AG08395 (cell line): ENCODE data around the gene MEGF11.
"Not testable (repeated sequence)": the region's sequence is repeated elsewhere in the genome, so short reads cannot be mapped to it uniquely, and the experiment has no call there.

Experiments used
- DNase-seq: peaks from one replicate; pipeline ENCODE4 v3.0.0; 2012; ENCODE audit warnings: mixed read lengths, low spot score

MEGF11 gene

GRCh38 chr15:66027268-66027805, 226.2 kb downstream of the MEGF11 start:
- peak; percentile 28 for DNase-seq

- no peak for DNase-seq
These were observed 227.6 kb downstream of the MEGF11 start for GRCh38 chr15:66025972-66026371.

DNA sequence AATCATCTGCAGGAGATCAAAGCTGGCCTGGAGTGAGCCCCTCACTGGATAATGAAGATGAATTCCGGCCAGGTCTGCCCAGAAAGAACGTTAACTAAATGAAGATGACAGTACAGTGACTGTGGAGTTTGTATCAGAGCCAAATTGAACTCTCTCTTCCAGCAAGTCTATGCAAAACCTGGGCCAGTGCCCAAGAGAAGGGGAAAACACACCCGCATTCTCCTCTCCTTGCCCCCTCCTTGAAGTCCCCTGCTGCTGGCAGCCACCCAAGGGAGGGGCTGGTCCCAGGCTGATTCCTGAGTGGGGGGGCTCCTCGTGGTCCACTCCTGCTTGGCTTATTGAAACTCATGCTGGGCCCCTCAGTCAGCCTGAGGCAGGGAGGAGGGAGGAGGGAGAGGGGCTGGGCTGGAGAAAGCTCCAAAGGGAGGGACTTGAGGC, 228.5 kb downstream of the MEGF11 start:
- DNase-seq = peak; percentile 53

DNA sequence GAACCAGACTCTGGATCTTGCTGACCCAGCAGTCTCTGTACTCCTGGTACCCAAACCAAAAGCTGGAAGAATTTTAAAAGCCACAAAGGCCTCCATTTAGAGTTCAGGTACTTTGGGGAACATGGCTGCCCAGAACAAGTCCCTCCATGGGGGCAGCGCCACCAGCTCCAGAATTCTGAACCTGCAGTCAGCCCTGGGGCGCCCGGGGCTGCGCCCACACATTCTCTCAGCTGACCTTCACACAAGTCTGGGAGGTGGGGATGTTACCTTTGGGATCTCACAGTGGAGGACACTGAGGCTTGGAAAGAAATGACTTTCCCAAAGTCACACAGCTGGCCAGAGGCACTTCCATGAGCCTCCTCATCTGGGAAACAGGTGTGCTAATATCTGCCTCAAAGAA, 229.4 kb downstream of the MEGF11 start:
- DNase-seq = no peak

GRCh38 chr15:66023311-66023972, 230.1 kb downstream of the MEGF11 start:
- no peak for DNase-seq

DNA sequence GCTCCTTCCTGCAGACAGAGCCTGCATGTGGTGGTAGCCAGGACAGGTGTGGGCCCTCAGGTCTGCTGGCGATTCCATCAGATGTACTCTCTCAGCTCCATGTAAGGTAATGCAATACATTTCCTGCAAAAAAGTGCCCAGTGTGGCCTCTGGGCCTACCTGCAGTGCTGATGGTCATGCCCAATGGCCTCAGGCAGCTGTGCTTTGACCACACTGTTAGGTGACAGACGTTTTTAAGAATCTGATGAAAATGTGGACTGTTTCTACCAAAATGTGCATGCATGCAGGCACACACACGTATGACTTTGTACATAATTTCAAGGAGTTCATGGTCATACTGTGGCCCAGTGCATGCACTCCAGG, 231.4 kb downstream of the MEGF11 start:
- DNase-seq = no peak

DNA sequence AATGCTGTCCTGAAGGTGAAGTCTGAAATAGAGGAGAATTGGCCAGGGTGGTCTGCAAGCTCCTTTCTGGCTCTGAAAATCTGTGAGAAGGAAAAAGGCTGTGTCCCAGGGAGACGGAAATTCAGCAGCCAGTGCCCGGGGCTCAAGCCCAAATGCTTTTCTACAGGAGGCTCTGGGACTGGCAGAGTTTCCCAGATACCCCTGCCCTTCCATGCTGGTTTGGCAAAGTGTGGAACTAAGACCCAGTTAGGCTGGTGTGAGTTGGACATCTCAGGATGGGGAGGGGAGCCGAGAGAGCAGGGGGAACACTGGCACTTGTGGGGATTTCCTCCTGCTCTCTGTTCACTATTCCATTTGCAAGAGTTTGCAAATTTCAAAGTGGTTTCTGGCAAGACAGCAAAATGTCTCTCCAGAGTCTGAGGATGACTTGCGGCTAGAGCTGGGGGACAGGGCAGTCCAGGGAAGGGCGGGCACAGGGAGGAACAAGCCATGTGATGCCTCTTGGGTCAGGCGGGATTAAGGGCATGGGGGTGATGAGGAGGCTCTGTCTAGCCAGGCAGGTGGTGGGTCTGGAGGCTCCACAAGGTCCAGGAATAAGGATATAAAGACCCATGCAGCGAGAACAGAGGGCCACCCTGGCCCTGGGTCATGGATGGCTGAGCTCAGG, 231.9 kb downstream of the MEGF11 start:
- DNase-seq = no peak

GRCh38 chr15:66019826-66020398, 233.6 kb downstream of the MEGF11 start:
- DNase-seq = no peak

GRCh38 chr15:66019368-66019767, 234.2 kb downstream of the MEGF11 start:
- DNase-seq = no peak

GRCh38 chr15:66018488-66018797, 235.1 kb downstream of the MEGF11 start:
- DNase-seq = no peak

- no peak for DNase-seq
These were observed 235.6 kb downstream of the MEGF11 start for GRCh38 chr15:66017792-66018487.

DNA sequence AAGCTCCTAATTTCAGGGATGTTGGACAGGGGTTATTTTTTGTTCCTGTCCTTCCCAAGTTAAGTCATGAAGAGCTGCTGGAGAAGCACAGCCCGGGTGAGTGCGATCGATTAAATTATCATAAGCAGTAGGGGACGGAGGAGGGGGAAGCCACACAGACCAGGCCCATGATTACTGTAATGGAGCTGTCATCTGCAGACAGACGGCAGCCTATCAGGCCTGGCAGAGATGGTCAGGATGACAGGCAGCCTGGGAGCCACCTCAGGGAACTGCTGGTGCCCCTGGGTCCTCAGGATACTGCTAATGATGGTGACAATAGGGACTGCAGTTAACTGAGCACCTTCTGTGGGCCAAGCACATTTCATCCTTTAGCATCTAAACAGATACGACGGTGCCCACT, 236.6 kb downstream of the MEGF11 start:
- DNase-seq = no peak

DNA sequence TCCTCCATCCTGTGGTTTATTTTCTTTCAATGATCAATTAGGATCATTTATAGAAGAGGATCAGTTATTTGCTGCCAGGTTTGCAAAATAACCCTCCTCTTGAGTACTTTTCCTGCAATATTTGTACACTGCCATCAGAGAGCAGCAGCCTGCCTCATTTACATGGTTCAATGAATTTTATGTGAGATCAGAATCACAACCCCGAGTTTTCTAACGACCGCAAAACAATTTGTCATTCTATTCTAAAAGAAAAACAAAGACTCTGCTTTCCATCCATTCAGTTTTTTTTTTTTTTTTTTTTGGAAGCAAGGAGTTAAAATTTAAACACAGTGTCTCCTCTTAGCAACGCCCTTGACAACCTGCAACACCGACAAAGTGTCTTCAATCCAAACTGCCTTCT, 237.4 kb downstream of the MEGF11 start:
- DNase-seq = no peak

GRCh38 chr15:66014635-66015182, 238.8 kb downstream of the MEGF11 start:
- DNase-seq = no peak

DNA sequence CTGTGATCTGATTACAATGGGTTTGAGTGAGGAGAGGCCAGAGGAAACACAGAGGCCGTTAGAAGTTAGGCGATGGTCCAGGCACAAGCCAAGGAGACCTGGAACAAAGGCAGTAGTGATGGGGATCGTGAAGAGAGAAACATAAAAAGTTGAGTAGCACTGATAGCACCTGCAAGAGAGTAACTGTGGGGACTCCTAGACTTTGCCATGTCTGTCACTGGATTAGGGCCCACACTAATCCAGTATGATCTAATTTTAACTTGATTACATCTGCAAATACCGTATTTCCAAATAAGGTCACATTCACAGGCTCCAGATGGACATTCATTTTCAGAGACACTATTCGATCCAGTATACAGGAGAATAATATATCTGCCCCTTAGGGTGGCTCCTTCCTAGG, 239.5 kb downstream of the MEGF11 start:
- DNase-seq = no peak

- peak; percentile 34 for DNase-seq
These were observed 244.5 kb downstream of the MEGF11 start for GRCh38 chr15:66008940-66009562.

DNA sequence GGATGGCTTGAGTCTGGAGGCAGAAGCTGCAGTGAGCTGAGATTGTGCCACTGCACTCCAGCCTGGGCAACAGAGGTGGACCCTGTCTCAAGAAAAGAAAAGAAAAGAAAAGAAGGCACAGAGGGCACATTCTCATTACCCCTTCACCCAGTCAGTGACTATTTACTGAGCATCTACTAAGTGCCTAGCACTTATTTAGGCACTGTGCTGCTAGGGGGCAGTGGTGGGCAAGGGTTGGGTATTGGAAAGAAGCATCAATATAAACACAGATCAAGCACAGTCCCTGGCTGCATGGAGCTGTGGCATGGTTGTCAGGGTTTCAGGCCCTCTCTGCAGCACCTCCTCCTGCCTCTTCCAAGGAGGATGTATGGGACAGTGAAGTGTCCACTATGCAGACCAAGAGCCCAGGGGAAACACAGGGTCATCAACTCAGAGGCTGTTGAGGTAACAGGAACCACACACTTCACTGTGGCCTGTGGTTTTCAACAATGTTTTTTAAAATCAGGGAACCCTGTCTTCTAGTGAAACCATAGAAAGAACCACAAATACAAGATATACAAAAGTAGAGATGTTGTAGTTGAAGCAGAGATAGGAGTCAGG, 245.8 kb downstream of the MEGF11 start:
- DNase-seq = no peak

DNA sequence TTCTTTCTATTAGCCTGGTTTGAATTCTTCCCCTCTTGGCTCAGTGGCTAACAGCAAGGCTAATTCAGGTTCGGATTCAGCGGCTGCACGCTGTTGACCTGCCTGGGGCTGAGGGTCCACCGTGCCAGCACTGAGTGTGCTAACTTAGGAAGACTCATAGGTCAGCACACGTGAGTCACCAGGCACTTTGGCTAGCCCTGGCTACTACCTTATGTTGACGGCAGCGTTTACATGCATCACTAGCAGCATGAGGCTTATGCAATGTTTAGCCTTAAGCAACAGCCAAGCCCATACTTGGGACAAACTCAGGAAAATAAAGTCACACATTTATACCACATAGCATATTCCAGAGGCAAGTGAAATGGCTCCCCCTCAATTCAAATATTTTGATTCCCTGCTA, 246.6 kb downstream of the MEGF11 start:
- no peak for DNase-seq

- DNase-seq = peak; percentile 69
These were observed 248.8 kb downstream of the MEGF11 start for GRCh38 chr15:66004618-66005262.

GRCh38 chr15:66003129-66003528, 250.4 kb downstream of the MEGF11 start:
- not testable (repeated sequence) for DNase-seq
